ENCODE measurements around the gene PLA2G4B. TPM values are rescaled to one million over a fixed set of nuclear protein-coding genes. Genes with fewer than 3 reads are reported as not detected.

Gene PLA2G4B
- total RNA-seq, 1 donor from 2014 or later, result 8.2 TPM

- CTCF ChIA-PET, result interaction anchor here (0.6 to 2.4 kb wide), 6 partner anchors 9 to 119 kb away, joined by 3 to 9 read pairs (median 4); partner anchors contain the start of gene MAPKBP1
- intact Hi-C loops (cut with micrococcal nuclease), result no loop called here
- Mint-ChIP-seq H3K4me1 (peaks cover 62% of the 10 kb centered on the region), H3K27ac (peak overlapping the region; percentile 46), H3K27me3 (no peaks in the 10 kb centered on the region), H3K4me3 (no peak overlapping the region), H3K36me3 (ENCODE audit: low read depth) (peaks cover 6% of the 10 kb centered on the region), H3K9me3 (no peaks in the 10 kb centered on the region)
- DNase-seq, result no peak
- ATAC-seq (ENCODE audit: low read depth), result no peak
- POLR2A ChIA-PET, result interaction anchor here (0.8 to 2.5 kb wide), 3 partner anchors 11 to 36 kb away, joined by 3 to 8 read pairs (median 3); no protein-coding TSS in a partner anchor
- TF ChIP-seq CTCF (IDR thresholded peaks at IDR 0.05), result no peak
Measured at GRCh38 chr15:41892621-41893421, 54.2 kb downstream of the PLA2G4B start.

- no peaks in the 10 kb centered on the region for H3K27me3 Mint-ChIP-seq
- DNase-seq (no peak), ATAC-seq (ENCODE audit: low read depth) (no peak)
- H3K4me1 Mint-ChIP-seq, result peaks cover 54% of the 10 kb centered on the region
- ChIA-PET POLR2A (interaction anchor here (1.0 to 2.5 kb wide), 4 partner anchors 11 to 81 kb away, joined by 3 to 8 read pairs (median 4); partner anchors contain the start of gene EHD4), CTCF (interaction anchor here (0.8 to 2.4 kb wide), 4 partner anchors 11 to 120 kb away, joined by 4 to 9 read pairs (median 5); partner anchors contain the start of gene MAPKBP1)
- H3K4me3 Mint-ChIP-seq, result peak within 1 kb of the TSS; percentile 79
- H3K27ac Mint-ChIP-seq, result peak within 1 kb of the TSS; percentile 81
- no peak for TF ChIP-seq CTCF (IDR thresholded peaks at IDR 0.05)
- H3K9me3 Mint-ChIP-seq, result no peaks in the 10 kb centered on the region
- H3K36me3 Mint-ChIP-seq (ENCODE audit: low read depth), result peaks cover 11% of the 10 kb centered on the region
- intact Hi-C loops (cut with micrococcal nuclease), result loop anchor here (2.0 kb wide), 2 partner anchors 35 to 65 kb away; partner anchors contain the start of gene JMJD7
Measured at GRCh38 chr15:41893422-41894250, 55.0 kb downstream of the PLA2G4B start, which contains the start of gene SPTBN5. Gene SPTBN5 (minus strand): TSS chr15:41894053. CDS start chr15:41893497, 556 bp downstream.

- no peak for TF ChIP-seq CTCF (IDR thresholded peaks at IDR 0.05)
- Mint-ChIP-seq H3K27ac (peak overlapping the region; percentile 81), H3K9me3 (no peaks in the 10 kb centered on the region), H3K4me1 (peaks cover 47% of the 10 kb centered on the region), H3K36me3 (ENCODE audit: low read depth) (peaks cover 16% of the 10 kb centered on the region), H3K27me3 (no peaks in the 10 kb centered on the region), H3K4me3 (peak overlapping the region; percentile 79)
- POLR2A ChIA-PET, result interaction anchor here (0.7 to 2.5 kb wide), 6 partner anchors 10 to 493 kb away, joined by 3 to 11 read pairs (median 6); partner anchors contain the start of genes EHD4 and MAPKBP1
- intact Hi-C loops (cut with micrococcal nuclease), result loop anchor here (2.0 kb wide), 2 partner anchors 34 to 66 kb away; partner anchors contain the start of gene JMJD7
- ATAC-seq (ENCODE audit: low read depth), result no peak
- no peak for DNase-seq
- CTCF ChIA-PET, result interaction anchor here (0.8 to 2.3 kb wide), 2 partner anchors 10 to 55 kb away, joined by 3 to 16 read pairs; no protein-coding TSS in a partner anchor
Measured at GRCh38 chr15:41894251-41894790, 55.7 kb downstream of the PLA2G4B start.

GRCh38 chr15:41894791-41895463 is 56.3 kb downstream of the PLA2G4B start:
- no peak for TF ChIP-seq CTCF (IDR thresholded peaks at IDR 0.05)
- CTCF ChIA-PET, result interaction anchor here (0.8 to 2.3 kb wide), 3 partner anchors 9 to 121 kb away, joined by 3 to 16 read pairs (median 3); partner anchors contain the start of gene MAPKBP1
- POLR2A ChIA-PET, result interaction anchor here (0.5 to 2.5 kb wide), 10 partner anchors 10 to 1743 kb away, joined by 3 to 11 read pairs (median 4); partner anchors contain the start of genes EHD4 and MAPKBP1
- Mint-ChIP-seq H3K27me3 (no peaks in the 10 kb centered on the region), H3K27ac (peak overlapping the region; percentile 81), H3K4me1 (peaks cover 44% of the 10 kb centered on the region), H3K9me3 (no peaks in the 10 kb centered on the region), H3K36me3 (ENCODE audit: low read depth) (peaks cover 19% of the 10 kb centered on the region), H3K4me3 (peak overlapping the region; percentile 79)
- intact Hi-C loops (cut with micrococcal nuclease), result loop anchor here (1.0 to 2.0 kb wide), 3 partner anchors 9 to 66 kb away; partner anchors contain the start of gene JMJD7
- ATAC-seq (ENCODE audit: low read depth) (peak; percentile 99), DNase-seq (peak; percentile 68)
